HEK293 (cell line): ENCODE measurements around the gene MOV10L1.

Source experiments
- CTCF ChIA-PET: fragments of 350-600 bp; formaldehyde crosslinking; extraction: SDS; loops from one replicate; lab custom pipeline; 2021; ENCODE audit warnings: antibody characterized with exemption; lab: Yijun Ruan, JAX
- POLR2A ChIA-PET: fragments of 300-600 bp; formaldehyde crosslinking; extraction: SDS; loops from one replicate; lab custom pipeline; 2020; ENCODE audit warnings: antibody characterized with exemption, inconsistent platforms; lab: Yijun Ruan, JAX
- H3K27ac ChIP-seq: fragments of 200-500 bp; sonication (Bioruptor generic); 2 replicates; pipeline ENCODE4 v1.5.1; 2014; ENCODE audit warnings: low read depth, low read length, control low read depth, inconsistent platforms; ENCODE audit errors: extremely low read depth
- H3K36me3 ChIP-seq, 2 experiments: fragments of 200-500 bp in 1 of 2; sonication (Bioruptor generic) in 1 of 2; 1 replicate in 1 of 2; 2 replicates in 1 of 2; pipeline ENCODE4 v1.5.1; 2014 to 2017; ENCODE audit warnings: inconsistent platforms in 2 of 2, low read length in 2 of 2; ENCODE audit not compliant: control insufficient read depth in 2 of 2, insufficient read depth in 1 of 2
- H3K4me1 ChIP-seq: fragments of 200-500 bp; sonication (Bioruptor generic); 2 replicates; pipeline ENCODE4 v1.5.1; 2014; ENCODE audit warnings: mild to moderate bottlenecking, low read length, inconsistent platforms; ENCODE audit not compliant: control insufficient read depth, insufficient read depth
- H3K4me3 ChIP-seq: 2 replicates; pipeline ENCODE4 v1.5.1; 2011; ENCODE audit warnings: low read depth, mild to moderate bottlenecking, control low read depth, low read length, moderate library complexity
- H3K9me3 ChIP-seq: fragments of 200-500 bp; sonication (Bioruptor generic); 2 replicates; pipeline ENCODE4 v1.5.1; 2014; ENCODE audit warnings: low read depth, low read length, inconsistent platforms; ENCODE audit not compliant: control insufficient read depth, insufficient read depth
- BCL11A ChIP-seq: fragments of 450-650 bp; formaldehyde crosslinking; IDR thresholded peaks from 2 replicates; pipeline ENCODE4 v1.5.1; 2016; ENCODE audit warnings: low read depth, missing biosample characterization, missing genetic modification characterization
- EGR2 ChIP-seq: fragments of 450-650 bp; formaldehyde crosslinking; IDR thresholded peaks from 2 replicates; pipeline ENCODE4 v1.5.1; 2016; ENCODE audit warnings: low read depth, missing biosample characterization, missing genetic modification characterization
- FEZF1 ChIP-seq: fragments of 450-650 bp; formaldehyde crosslinking; IDR thresholded peaks from 2 replicates; pipeline ENCODE4 v1.5.1; 2016; ENCODE audit warnings: missing biosample characterization, missing genetic modification characterization
- GLIS2 ChIP-seq: fragments of 450-650 bp; formaldehyde crosslinking; IDR thresholded peaks from 2 replicates; pipeline ENCODE4 v1.5.1; 2016; ENCODE audit warnings: missing biosample characterization, missing genetic modification characterization
- MEIS1 ChIP-seq: sonication (generic); formaldehyde crosslinking; IDR thresholded peaks from 2 replicates; pipeline ENCODE4 v1.8.1; 2022; ENCODE audit warnings: missing genetic modification reagents, mild to moderate bottlenecking, borderline replicate concordance
- OSR2 ChIP-seq: fragments of 450-650 bp; formaldehyde crosslinking; IDR thresholded peaks from 2 replicates; pipeline ENCODE4 v1.5.1; 2016; ENCODE audit warnings: missing biosample characterization, missing genetic modification characterization
- SP3 ChIP-seq: fragments of 450-650 bp; formaldehyde crosslinking; IDR thresholded peaks from 2 replicates; pipeline ENCODE4 v1.5.1; 2016; ENCODE audit warnings: missing biosample characterization, missing genetic modification characterization
- TRIM28 ChIP-seq: IDR thresholded peaks from 2 replicates; pipeline ENCODE4 v1.6.1; 2011; ENCODE audit warnings: low read length, control low read depth, borderline replicate concordance
- WT1 ChIP-seq: fragments of 450-650 bp; formaldehyde crosslinking; IDR thresholded peaks from 2 replicates; pipeline ENCODE4 v1.5.1; 2016; ENCODE audit warnings: missing biosample characterization, missing genetic modification characterization
- ZBTB48 ChIP-seq: fragments of 450-650 bp; formaldehyde crosslinking; IDR thresholded peaks from 2 replicates; pipeline ENCODE4 v1.5.1; 2016; ENCODE audit warnings: missing biosample characterization, missing genetic modification characterization
- ZFP69B ChIP-seq: fragments of 450-650 bp; formaldehyde crosslinking; IDR thresholded peaks from 2 replicates; pipeline ENCODE4 v1.5.1; 2016; ENCODE audit warnings: missing biosample characterization, missing genetic modification characterization
- ZNF155 ChIP-seq: fragments of 450-650 bp; formaldehyde crosslinking; IDR thresholded peaks from 2 replicates; pipeline ENCODE4 v1.5.1; 2016; ENCODE audit warnings: missing biosample characterization, missing genetic modification characterization
- ZNF174 ChIP-seq: fragments of 450-650 bp; formaldehyde crosslinking; IDR thresholded peaks from 2 replicates; pipeline ENCODE4 v1.5.0; 2017; ENCODE audit warnings: missing biosample characterization, mild to moderate bottlenecking, missing genetic modification characterization
- ZNF175 ChIP-seq: fragments of 450-650 bp; formaldehyde crosslinking; IDR thresholded peaks from 2 replicates; pipeline ENCODE4 v1.5.1; 2016; ENCODE audit warnings: missing biosample characterization, missing genetic modification characterization
- ZNF266 ChIP-seq: fragments of 450-650 bp; formaldehyde crosslinking; IDR thresholded peaks from 2 replicates; pipeline ENCODE4 v1.5.1; 2016; ENCODE audit warnings: missing biosample characterization, missing genetic modification characterization, low read depth
- ZNF292 ChIP-seq: fragments of 450-650 bp; formaldehyde crosslinking; IDR thresholded peaks from 2 replicates; pipeline ENCODE4 v1.5.1; 2016; ENCODE audit warnings: low read depth, missing biosample characterization, missing genetic modification characterization, borderline replicate concordance
- ZNF404 ChIP-seq: fragments of 450-650 bp; formaldehyde crosslinking; IDR thresholded peaks from 2 replicates; pipeline ENCODE4 v1.5.1; 2017; ENCODE audit warnings: missing biosample characterization, missing genetic modification characterization
- ZNF48 ChIP-seq: fragments of 450-650 bp; formaldehyde crosslinking; IDR thresholded peaks from 2 replicates; pipeline ENCODE4 v1.5.1; 2016; ENCODE audit warnings: missing biosample characterization, missing genetic modification characterization
- ZNF521 ChIP-seq: fragments of 450-650 bp; formaldehyde crosslinking; IDR thresholded peaks from 2 replicates; pipeline ENCODE4 v1.5.1; 2017; ENCODE audit warnings: missing biosample characterization, mild to moderate bottlenecking, missing genetic modification characterization
- ZNF596 ChIP-seq: fragments of 450-650 bp; IDR thresholded peaks from 2 replicates; pipeline ENCODE4 v1.5.0; 2018; ENCODE audit warnings: missing biosample characterization, mild to moderate bottlenecking, missing genetic modification characterization, moderate library complexity
- ZNF629 ChIP-seq: fragments of 450-650 bp; formaldehyde crosslinking; IDR thresholded peaks from 2 replicates; pipeline ENCODE4 v1.5.1; 2017; ENCODE audit warnings: missing biosample characterization, missing genetic modification characterization
- ZNF785 ChIP-seq: fragments of 450-650 bp; formaldehyde crosslinking; IDR thresholded peaks from 2 replicates; pipeline ENCODE4 v1.5.1; 2016; ENCODE audit warnings: missing biosample characterization, missing genetic modification characterization
- ZNF791 ChIP-seq: fragments of 450-650 bp; formaldehyde crosslinking; IDR thresholded peaks from 2 replicates; pipeline ENCODE4 v1.5.1; 2016; ENCODE audit warnings: missing biosample characterization, missing genetic modification characterization
- ZSCAN16 ChIP-seq: fragments of 450-650 bp; formaldehyde crosslinking; IDR thresholded peaks from 2 replicates; pipeline ENCODE4 v1.5.1; 2016; ENCODE audit warnings: missing biosample characterization, missing genetic modification characterization
- ZXDB ChIP-seq: fragments of 450-650 bp; formaldehyde crosslinking; IDR thresholded peaks from 2 replicates; pipeline ENCODE4 v1.5.1; 2016; ENCODE audit warnings: missing biosample characterization, missing genetic modification characterization
- TF ChIP-seq, protein P1 (sequence below): fragments of 450-650 bp; formaldehyde crosslinking; IDR thresholded peaks from 2 replicates; pipeline ENCODE4 v1.5.1; 2016; ENCODE audit warnings: missing biosample characterization, missing genetic modification characterization

The MOV10L1 gene

DNA sequence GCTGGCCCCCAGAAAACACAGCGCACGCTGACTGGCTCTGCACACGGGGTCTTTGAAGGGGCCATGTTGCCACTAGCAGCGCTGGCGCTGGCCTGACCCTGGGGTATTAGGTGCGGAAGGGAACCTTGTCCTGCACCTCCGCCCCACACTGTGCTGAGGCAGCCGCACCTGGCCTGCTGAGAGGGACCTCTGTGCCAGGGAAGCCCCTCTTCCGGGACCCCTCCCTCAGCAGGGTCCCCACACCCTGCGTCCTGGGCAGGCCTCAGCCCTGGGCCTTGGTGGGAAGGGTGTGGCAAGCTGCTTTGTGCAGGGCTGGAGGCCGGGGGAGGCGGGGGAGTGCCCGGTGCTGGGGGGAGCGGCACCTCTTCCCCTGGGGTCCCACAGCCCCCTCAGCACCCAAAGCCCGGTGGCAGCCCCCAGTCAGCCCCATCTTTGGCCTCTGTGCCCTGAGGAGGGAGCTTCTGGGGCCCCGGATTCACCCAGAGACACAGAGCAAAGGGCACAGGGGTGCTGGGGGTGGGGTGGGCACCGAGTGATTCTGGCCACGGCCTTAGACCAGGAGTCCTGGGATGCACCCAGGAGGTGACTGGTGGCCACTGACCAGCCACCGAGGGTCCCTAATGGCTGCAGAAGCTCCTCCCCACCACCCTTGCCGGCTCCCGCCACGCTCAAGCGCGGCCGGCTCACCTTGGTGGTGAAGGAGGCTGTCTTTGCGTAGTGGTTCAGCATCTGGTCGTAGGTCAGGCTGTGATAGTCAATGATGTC lies 43.1 kb upstream of the MOV10L1 start:
- no peak overlapping the region for H3K4me3 ChIP-seq
- no peak overlapping the region for H3K27ac ChIP-seq
- H3K4me1 ChIP-seq: no peaks in the 10 kb centered on the region
- ChIA-PET POLR2A (no interaction called here), CTCF (no interaction called here)
- no peak for TF ChIP-seq ZNF48
- no peak for TF ChIP-seq TRIM28
- H3K9me3 ChIP-seq: no peaks in the 10 kb centered on the region
- H3K36me3 ChIP-seq: no peaks in the 10 kb centered on the region

DNA sequence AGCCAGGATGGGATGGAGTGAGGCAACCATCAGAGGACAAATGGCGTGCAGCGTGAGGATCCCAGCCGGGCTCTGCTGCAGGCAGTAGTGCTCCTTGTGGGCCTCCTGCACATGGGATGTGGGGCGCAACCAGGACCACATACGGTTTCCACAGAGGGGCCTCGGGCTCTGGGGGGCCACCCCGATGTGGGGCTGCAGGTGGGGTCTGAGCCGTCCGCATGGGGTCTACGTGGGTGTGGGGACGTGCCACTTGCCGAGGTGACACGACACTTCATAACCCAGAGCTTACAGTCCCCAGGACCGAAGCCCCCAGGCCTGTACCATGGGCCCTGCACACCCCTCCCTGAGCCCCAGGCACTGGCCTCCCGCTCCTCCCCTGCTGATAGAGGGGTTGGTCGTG lies 42.5 kb upstream of the MOV10L1 start:
- Histone ChIP-seq H3K9me3 (no peaks in the 10 kb centered on the region), H3K4me3 (no peak overlapping the region), H3K36me3 (no peaks in the 10 kb centered on the region), H3K4me1 (no peaks in the 10 kb centered on the region), H3K27ac (no peak overlapping the region)
- TF ChIP-seq GLIS2 (tag by site-specific recombination): peak; percentile 42
- no peak for TF ChIP-seq FEZF1 (tag by site-specific recombination)
- CTCF ChIA-PET: no interaction called here
- POLR2A ChIA-PET: no interaction called here

DNA sequence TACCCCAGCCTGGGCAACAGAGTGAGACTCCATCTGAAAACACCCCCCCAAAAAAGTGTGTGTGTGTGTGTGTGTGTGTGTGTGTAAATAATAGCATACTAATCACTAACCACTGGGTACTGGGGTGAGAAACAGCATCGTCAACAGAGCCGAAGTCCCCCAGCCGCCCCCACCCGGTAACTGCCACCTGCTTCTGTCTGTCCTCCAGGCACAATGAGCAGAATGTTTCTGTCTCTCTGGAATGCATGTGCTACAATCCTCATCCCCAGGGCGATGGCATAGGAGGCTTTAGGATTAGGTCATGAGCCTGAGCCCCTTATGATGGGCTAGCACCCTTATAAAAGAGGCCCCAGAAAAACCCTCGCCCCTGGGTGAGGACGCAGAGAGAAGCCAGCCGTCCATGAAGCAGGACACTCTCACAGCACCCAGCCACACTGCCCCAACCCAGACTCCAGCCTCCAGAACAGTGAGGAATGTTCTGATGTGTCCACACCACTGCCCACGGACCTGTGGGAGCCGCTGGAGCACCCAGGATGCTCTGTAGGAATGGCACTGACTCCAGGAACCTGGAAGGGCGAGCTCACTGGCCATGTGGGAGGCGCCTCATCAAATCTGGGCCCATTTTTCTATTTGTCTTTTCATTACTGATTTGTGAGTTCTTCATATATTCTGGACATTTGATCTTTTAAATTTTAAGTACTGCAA lies 41.6 kb upstream of the MOV10L1 start:
- Histone ChIP-seq H3K36me3 (no peaks in the 10 kb centered on the region), H3K9me3 (no peaks in the 10 kb centered on the region), H3K4me3 (no peak overlapping the region), H3K27ac (no peak overlapping the region)
- CTCF ChIA-PET: interaction anchor here (1.0 kb wide), 1 partner anchor 18 kb away, joined by 3 read pairs; no protein-coding TSS in a partner anchor
- TF ChIP-seq ZNF791 (no peak), EGR2 (peak; percentile 30; the same call in 1 of the 2 replicates), BCL11A (tag by site-specific recombination) (no peak), MEIS1 (CRISPR knock-in tag) (no peak), ZNF155 (tag by site-specific recombination) (no peak), ZNF521 (tag by site-specific recombination) (no peak), SP3 (tag by site-specific recombination) (no peak)
- TF ChIP-seq, all 188 proteins: peak for 1
- POLR2A ChIA-PET: no interaction called here
- no peaks in the 10 kb centered on the region for H3K4me1 ChIP-seq

DNA sequence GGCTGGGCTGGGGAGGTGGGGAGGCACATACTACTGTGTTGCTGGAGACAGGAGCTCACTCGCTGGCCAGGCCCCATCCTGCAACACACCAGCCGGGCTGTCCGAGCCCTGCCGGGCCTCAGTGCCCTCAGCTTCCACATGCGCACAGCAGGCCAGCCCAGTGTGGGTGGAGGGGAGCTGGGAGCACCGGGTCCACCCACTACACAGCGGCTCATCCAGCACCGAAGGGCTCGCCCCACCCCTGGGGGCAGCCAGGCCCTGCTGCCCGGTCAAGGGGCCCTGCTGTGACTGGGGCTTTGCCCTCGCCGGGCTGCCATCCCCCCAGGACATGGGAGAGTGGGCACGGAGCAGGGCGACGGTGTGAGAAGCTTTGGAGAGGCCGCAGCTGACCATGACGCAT lies 41.0 kb upstream of the MOV10L1 start:
- Histone ChIP-seq H3K4me3 (no peak overlapping the region), H3K4me1 (no peaks in the 10 kb centered on the region), H3K9me3 (no peaks in the 10 kb centered on the region), H3K27ac (no peak overlapping the region), H3K36me3 (no peaks in the 10 kb centered on the region)
- ChIA-PET POLR2A (no interaction called here), CTCF (interaction anchor here (1.0 kb wide), 1 partner anchor 18 kb away, joined by 3 read pairs; no protein-coding TSS in a partner anchor)
- TF ChIP-seq TRIM28: no peak
- no peak for TF ChIP-seq ZFP69B (tag by site-specific recombination)
- no peak for TF ChIP-seq ZNF174 (tag by site-specific recombination)
- TF ChIP-seq OSR2 (tag by site-specific recombination): no peak
- TF ChIP-seq ZNF292 (tag by site-specific recombination): no peak
- TF ChIP-seq ZNF175: no peak
- TF ChIP-seq ZXDB (tag by site-specific recombination): no peak
- TF ChIP-seq ZNF48: no peak
- TF ChIP-seq ZNF785 (tag by site-specific recombination): no peak
- no peak for TF ChIP-seq ZBTB48 (tag by site-specific recombination)
- no peak for TF ChIP-seq ZSCAN16 (tag by site-specific recombination)
- TF ChIP-seq WT1 (tag by site-specific recombination): no peak
- TF ChIP-seq, protein P1, sequence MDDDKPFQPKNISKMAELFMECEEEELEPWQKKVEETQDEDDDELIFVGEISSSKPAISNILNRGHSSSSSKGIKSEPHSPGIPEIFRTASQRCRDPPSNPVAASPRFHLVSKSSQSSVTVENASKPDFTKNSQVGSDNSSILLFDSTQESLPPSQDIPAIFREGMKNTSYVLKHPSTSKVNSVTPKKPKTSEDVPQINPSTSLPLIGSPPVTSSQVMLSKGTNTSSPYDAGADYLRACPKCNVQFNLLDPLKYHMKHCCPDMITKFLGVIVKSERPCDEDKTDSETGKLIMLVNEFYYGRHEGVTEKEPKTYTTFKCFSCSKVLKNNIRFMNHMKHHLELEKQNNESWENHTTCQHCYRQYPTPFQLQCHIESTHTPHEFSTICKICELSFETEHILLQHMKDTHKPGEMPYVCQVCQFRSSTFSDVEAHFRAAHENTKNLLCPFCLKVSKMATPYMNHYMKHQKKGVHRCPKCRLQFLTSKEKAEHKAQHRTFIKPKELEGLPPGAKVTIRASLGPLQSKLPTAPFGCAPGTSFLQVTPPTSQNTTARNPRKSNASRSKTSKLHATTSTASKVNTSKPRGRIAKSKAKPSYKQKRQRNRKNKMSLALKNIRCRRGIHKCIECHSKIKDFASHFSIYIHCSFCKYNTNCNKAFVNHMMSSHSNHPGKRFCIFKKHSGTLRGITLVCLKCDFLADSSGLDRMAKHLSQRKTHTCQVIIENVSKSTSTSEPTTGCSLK (tag by site-specific recombination): no peak
- TF ChIP-seq ZNF404 (tag by site-specific recombination): no peak
- no peak for TF ChIP-seq ZNF266
- no peak for TF ChIP-seq ZNF596 (tag by site-specific recombination)
- no peak for TF ChIP-seq ZNF629 (tag by site-specific recombination)
